Gastrocnemius medialis (tissue), 4 donors: Measurements from ENCODE around the gene CCDC92B.

Experiments
- POLR2A ChIP-seq, 2 donors: fragments of 450-650 bp; IDR thresholded peaks; one replicate each; pipeline ENCODE4 v1.6.1; 2017; ENCODE audit warnings: antibody characterized with exemption in 2 of 2, mild to moderate bottlenecking in 2 of 2, moderate library complexity in 2 of 2
- TF ChIP-seq, protein P1 (sequence below), 5 experiments: fragments of 450-650 bp in 3 of 5; fragments of 200-600 bp in 2 of 5; sonication (generic) in 2 of 5; IDR thresholded peaks in 4 of 5; conservative IDR thresholded peaks in 1 of 5; 1 replicate in 4 of 5; 2 replicates in 1 of 5; pipeline ENCODE4 v1.5.1; 2016 to 2019; ENCODE audit warnings: antibody characterized with exemption in 5 of 5, mild to moderate bottlenecking in 3 of 5, moderate library complexity in 3 of 5

DNA sequence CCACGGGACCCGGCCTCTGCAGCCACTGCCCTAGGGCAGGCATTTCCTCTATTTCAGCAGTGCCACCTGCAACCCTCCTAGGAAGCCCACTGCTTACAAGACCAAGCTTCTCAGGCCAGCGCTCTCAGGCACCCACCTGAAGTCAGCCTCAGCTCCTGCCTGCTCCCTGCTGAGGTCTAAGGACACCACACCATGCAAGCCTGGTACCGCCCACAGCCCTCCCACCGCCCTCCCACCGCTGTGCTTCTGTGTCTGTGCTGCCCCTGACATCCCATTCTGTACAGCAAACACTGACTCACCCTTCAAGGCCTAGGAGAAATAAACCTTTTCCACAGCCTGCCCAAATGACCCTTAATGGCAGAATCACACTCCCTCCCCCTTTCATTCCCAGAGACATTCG is 44.2 kb downstream of the CCDC92B start:
- TF ChIP-seq, protein P1, sequence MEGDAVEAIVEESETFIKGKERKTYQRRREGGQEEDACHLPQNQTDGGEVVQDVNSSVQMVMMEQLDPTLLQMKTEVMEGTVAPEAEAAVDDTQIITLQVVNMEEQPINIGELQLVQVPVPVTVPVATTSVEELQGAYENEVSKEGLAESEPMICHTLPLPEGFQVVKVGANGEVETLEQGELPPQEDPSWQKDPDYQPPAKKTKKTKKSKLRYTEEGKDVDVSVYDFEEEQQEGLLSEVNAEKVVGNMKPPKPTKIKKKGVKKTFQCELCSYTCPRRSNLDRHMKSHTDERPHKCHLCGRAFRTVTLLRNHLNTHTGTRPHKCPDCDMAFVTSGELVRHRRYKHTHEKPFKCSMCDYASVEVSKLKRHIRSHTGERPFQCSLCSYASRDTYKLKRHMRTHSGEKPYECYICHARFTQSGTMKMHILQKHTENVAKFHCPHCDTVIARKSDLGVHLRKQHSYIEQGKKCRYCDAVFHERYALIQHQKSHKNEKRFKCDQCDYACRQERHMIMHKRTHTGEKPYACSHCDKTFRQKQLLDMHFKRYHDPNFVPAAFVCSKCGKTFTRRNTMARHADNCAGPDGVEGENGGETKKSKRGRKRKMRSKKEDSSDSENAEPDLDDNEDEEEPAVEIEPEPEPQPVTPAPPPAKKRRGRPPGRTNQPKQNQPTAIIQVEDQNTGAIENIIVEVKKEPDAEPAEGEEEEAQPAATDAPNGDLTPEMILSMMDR (IDR thresholded peaks at IDR 0.05 in 4 of 5, conservative IDR thresholded peaks at IDR 0.05 in 1 of 5), result no peak
- TF ChIP-seq POLR2A (IDR thresholded peaks at IDR 0.05), result no peak
